Measurements from ENCODE around the gene ANKRD27. TPM values are rescaled to one million over a fixed set of nuclear protein-coding genes. Genes with fewer than 3 reads are reported as not detected.

ANKRD27 gene
- total RNA-seq, 1 experiment from 2014 or later, result 64.2 TPM

DNA sequence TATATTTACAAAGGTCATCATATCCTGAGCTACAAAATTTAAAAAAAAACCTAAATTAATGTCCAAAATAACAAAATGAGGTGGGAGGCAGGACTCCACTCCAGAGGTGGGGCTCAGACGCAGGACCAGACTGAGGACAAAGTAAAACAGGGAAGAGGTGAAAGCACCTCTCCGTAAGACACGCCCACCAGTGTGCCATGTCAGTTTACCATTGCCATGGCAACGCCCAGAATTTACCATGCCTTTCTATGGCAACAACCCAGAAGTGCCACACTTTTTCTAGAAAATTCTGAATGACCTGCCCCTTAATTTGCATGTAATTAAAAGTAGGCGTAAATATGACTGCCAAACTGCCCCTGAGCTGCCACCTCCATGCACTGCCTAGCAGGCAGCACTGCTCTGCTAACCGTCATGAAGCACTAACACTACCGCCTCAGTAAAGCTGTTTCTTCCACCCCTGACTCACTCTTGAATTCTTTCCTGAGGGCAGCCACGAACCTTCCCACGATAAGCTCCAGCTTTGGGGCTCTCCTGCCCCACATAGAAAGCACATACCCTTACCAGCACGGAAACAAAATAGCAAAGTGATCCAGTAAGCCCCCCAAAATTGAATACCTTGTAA lies 116.3 kb downstream of the ANKRD27 start:
- Histone ChIP-seq H3K4me3 (ENCODE audit: low read depth in 2 of 2, low read length in 2 of 2) (no peak overlapping the region), H3K4me1 (ENCODE audit: control insufficient read depth, insufficient read depth, low read length) (no peaks in the 10 kb centered on the region), H3K9me3 (ENCODE audit: control insufficient read depth, insufficient read depth, low read depth, low read length) (no peaks in the 10 kb centered on the region), H3K27me3 (ENCODE audit: control insufficient read depth, insufficient read depth, low read length) (no peaks in the 10 kb centered on the region), H3K27ac (ENCODE audit: low read length) (no peak overlapping the region), H3K36me3 (ENCODE audit: control insufficient read depth, insufficient read depth, low read length) (no peaks in the 10 kb centered on the region)
- in situ Hi-C loops (cut with HindIII; ENCODE audit: low pct_unique_long_range_greater_than_20kb, low sequenced_read_pairs), result no loop called here
- CTCF ChIA-PET, result no interaction called here
- intact Hi-C loops (cut with micrococcal nuclease; ENCODE audit: unreplicated experiment), result no loop called here
- TF ChIP-seq, protein P1, sequence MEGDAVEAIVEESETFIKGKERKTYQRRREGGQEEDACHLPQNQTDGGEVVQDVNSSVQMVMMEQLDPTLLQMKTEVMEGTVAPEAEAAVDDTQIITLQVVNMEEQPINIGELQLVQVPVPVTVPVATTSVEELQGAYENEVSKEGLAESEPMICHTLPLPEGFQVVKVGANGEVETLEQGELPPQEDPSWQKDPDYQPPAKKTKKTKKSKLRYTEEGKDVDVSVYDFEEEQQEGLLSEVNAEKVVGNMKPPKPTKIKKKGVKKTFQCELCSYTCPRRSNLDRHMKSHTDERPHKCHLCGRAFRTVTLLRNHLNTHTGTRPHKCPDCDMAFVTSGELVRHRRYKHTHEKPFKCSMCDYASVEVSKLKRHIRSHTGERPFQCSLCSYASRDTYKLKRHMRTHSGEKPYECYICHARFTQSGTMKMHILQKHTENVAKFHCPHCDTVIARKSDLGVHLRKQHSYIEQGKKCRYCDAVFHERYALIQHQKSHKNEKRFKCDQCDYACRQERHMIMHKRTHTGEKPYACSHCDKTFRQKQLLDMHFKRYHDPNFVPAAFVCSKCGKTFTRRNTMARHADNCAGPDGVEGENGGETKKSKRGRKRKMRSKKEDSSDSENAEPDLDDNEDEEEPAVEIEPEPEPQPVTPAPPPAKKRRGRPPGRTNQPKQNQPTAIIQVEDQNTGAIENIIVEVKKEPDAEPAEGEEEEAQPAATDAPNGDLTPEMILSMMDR (IDR thresholded peaks at IDR 0.05), result no peak
- TF ChIP-seq POLR2AphosphoS5 (IDR thresholded peaks at IDR 0.05; ENCODE audit: low read depth, low read length), result no peak
- no peak for TF ChIP-seq TCF7L2 (IDR thresholded peaks at IDR 0.05; ENCODE audit: low read depth, low read length)
- no peak for TF ChIP-seq SIN3A (IDR thresholded peaks at IDR 0.05; ENCODE audit: borderline replicate concordance, insufficient read depth, low read depth, low read length)
- DNase-seq (ENCODE audit: low read depth, low spot score), result no peak
- no TSS peak for BruUV-seq (replicated peaks)
- ATAC-seq, result no peak
- POLR2A ChIA-PET, result no interaction called here

DNA sequence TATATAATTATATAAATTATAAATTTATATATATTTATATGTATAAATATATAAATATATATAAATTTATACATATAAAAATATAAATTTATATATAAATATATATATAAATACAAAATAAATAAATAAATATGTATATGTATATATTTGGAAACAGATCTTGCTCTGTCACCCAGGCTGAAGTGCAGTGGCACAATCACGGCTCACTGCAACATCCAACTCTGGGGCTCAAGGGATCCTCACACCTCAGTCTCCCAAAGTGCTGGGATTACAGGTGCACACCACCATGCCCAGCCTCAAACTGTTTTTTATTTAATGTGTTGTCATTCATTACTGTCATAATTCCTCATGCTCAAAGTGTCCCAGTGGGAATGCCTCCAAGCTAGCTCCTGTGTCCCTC lies 119.2 kb downstream of the ANKRD27 start:
- no peaks in the 10 kb centered on the region for H3K27me3 ChIP-seq (ENCODE audit: control insufficient read depth, insufficient read depth, low read length)
- CTCF ChIA-PET, result no interaction called here
- intact Hi-C loops (cut with micrococcal nuclease; ENCODE audit: unreplicated experiment) (no loop called here), in situ Hi-C loops (cut with HindIII; ENCODE audit: low pct_unique_long_range_greater_than_20kb, low sequenced_read_pairs) (no loop called here)
- POLR2A ChIA-PET, result no interaction called here
- H3K4me3 ChIP-seq (ENCODE audit: low read depth in 2 of 2, low read length in 2 of 2), result no peak overlapping the region
- no peaks in the 10 kb centered on the region for H3K9me3 ChIP-seq (ENCODE audit: control insufficient read depth, insufficient read depth, low read depth, low read length)
- DNase-seq (ENCODE audit: low read depth, low spot score) (no peak), ATAC-seq (no peak)
- H3K27ac ChIP-seq (ENCODE audit: low read length), result no peak overlapping the region
- no peaks in the 10 kb centered on the region for H3K36me3 ChIP-seq (ENCODE audit: control insufficient read depth, insufficient read depth, low read length)
- TF ChIP-seq TCF7L2 (IDR thresholded peaks at IDR 0.05; ENCODE audit: low read depth, low read length), result no peak
- no peak for TF ChIP-seq SIN3A (IDR thresholded peaks at IDR 0.05; ENCODE audit: borderline replicate concordance, insufficient read depth, low read depth, low read length)
- TF ChIP-seq POLR2AphosphoS5 (IDR thresholded peaks at IDR 0.05; ENCODE audit: low read depth, low read length), result no peak
- TF ChIP-seq, protein P1 (IDR thresholded peaks at IDR 0.05), result no peak
- TF ChIP-seq, protein P2, sequence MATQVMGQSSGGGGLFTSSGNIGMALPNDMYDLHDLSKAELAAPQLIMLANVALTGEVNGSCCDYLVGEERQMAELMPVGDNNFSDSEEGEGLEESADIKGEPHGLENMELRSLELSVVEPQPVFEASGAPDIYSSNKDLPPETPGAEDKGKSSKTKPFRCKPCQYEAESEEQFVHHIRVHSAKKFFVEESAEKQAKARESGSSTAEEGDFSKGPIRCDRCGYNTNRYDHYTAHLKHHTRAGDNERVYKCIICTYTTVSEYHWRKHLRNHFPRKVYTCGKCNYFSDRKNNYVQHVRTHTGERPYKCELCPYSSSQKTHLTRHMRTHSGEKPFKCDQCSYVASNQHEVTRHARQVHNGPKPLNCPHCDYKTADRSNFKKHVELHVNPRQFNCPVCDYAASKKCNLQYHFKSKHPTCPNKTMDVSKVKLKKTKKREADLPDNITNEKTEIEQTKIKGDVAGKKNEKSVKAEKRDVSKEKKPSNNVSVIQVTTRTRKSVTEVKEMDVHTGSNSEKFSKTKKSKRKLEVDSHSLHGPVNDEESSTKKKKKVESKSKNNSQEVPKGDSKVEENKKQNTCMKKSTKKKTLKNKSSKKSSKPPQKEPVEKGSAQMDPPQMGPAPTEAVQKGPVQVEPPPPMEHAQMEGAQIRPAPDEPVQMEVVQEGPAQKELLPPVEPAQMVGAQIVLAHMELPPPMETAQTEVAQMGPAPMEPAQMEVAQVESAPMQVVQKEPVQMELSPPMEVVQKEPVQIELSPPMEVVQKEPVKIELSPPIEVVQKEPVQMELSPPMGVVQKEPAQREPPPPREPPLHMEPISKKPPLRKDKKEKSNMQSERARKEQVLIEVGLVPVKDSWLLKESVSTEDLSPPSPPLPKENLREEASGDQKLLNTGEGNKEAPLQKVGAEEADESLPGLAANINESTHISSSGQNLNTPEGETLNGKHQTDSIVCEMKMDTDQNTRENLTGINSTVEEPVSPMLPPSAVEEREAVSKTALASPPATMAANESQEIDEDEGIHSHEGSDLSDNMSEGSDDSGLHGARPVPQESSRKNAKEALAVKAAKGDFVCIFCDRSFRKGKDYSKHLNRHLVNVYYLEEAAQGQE (IDR thresholded peaks at IDR 0.05; ENCODE audit: insufficient read depth in 1 of 2, low read depth in 2 of 2, low read length in 1 of 2), result no peak
- no TSS peak for BruUV-seq (replicated peaks)
- H3K4me1 ChIP-seq (ENCODE audit: control insufficient read depth, insufficient read depth, low read length), result no peaks in the 10 kb centered on the region

All from Panc1 (cell line).